Measurements from ENCODE around the gene MINDY4.

DNA sequence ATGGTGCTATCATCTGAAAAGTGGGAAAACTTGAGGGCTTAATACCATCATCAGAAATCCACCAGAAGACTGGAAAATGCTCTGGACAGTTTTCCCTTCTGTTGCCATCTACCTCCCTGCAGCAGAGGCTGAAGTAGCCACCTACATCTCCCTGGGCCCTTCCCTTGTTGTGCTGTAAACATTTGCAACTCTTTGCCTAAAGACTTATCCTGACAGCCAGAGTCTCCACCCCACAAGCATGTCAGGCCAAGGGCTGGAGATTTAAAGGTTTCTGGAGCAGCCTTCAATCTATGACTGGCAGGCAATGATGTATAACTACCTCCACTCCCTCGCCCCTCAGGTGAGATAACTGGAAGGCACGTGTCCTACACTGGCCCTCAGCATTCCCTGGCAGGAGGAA, 49.0 kb upstream of the MINDY4 start:
- TF ChIP-seq ASH2L (IDR thresholded peaks at IDR 0.05; ENCODE audit: borderline replicate concordance, low read depth) (no peak), RAD51 (IDR thresholded peaks at IDR 0.05) (no peak), EZH2 (IDR thresholded peaks at IDR 0.05; ENCODE audit: borderline replicate concordance, control insufficient read depth, low read depth, low read length) (no peak)
- TF ChIP-seq, protein P1, sequence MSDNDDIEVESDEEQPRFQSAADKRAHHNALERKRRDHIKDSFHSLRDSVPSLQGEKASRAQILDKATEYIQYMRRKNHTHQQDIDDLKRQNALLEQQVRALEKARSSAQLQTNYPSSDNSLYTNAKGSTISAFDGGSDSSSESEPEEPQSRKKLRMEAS (IDR thresholded peaks at IDR 0.05; ENCODE audit: low read depth, low read length), result no peak
- TF ChIP-seq, protein P2, sequence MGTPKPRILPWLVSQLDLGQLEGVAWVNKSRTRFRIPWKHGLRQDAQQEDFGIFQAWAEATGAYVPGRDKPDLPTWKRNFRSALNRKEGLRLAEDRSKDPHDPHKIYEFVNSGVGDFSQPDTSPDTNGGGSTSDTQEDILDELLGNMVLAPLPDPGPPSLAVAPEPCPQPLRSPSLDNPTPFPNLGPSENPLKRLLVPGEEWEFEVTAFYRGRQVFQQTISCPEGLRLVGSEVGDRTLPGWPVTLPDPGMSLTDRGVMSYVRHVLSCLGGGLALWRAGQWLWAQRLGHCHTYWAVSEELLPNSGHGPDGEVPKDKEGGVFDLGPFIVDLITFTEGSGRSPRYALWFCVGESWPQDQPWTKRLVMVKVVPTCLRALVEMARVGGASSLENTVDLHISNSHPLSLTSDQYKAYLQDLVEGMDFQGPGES (IDR thresholded peaks at IDR 0.05), result no peak
- TF ChIP-seq, protein P3, sequence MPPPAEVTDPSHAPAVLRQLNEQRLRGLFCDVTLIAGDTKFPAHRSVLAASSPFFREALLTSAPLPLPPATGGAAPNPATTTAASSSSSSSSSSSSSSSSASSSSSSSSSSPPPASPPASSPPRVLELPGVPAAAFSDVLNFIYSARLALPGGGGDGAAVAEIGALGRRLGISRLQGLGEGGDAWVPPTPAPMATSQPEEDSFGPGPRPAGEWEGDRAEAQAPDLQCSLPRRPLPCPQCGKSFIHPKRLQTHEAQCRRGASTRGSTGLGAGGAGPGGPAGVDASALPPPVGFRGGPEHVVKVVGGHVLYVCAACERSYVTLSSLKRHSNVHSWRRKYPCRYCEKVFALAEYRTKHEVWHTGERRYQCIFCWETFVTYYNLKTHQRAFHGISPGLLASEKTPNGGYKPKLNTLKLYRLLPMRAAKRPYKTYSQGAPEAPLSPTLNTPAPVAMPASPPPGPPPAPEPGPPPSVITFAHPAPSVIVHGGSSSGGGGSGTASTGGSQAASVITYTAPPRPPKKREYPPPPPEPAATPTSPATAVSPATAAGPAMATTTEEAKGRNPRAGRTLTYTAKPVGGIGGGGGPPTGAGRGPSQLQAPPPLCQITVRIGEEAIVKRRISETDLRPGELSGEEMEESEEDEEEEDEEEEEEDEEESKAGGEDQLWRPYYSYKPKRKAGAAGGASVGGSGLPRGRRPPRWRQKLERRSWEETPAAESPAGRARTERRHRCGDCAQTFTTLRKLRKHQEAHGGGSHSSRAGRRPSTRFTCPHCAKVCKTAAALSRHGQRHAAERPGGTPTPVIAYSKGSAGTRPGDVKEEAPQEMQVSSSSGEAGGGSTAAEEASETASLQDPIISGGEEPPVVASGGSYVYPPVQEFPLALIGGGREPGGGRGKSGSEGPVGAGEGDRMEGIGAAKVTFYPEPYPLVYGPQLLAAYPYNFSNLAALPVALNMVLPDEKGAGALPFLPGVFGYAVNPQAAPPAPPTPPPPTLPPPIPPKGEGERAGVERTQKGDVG (CRISPR knock-in tag; IDR thresholded peaks at IDR 0.05), result no peak
- TF ChIP-seq, protein P4, sequence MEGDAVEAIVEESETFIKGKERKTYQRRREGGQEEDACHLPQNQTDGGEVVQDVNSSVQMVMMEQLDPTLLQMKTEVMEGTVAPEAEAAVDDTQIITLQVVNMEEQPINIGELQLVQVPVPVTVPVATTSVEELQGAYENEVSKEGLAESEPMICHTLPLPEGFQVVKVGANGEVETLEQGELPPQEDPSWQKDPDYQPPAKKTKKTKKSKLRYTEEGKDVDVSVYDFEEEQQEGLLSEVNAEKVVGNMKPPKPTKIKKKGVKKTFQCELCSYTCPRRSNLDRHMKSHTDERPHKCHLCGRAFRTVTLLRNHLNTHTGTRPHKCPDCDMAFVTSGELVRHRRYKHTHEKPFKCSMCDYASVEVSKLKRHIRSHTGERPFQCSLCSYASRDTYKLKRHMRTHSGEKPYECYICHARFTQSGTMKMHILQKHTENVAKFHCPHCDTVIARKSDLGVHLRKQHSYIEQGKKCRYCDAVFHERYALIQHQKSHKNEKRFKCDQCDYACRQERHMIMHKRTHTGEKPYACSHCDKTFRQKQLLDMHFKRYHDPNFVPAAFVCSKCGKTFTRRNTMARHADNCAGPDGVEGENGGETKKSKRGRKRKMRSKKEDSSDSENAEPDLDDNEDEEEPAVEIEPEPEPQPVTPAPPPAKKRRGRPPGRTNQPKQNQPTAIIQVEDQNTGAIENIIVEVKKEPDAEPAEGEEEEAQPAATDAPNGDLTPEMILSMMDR (IDR thresholded peaks at IDR 0.05 in 2 of 3, conservative IDR thresholded peaks at IDR 0.05 in 1 of 3; ENCODE audit: control insufficient read depth in 2 of 3, extremely low read depth in 1 of 3, insufficient read depth in 1 of 3, low read depth in 3 of 3, low read length in 3 of 3), result no peak
- TF ChIP-seq, protein P5, sequence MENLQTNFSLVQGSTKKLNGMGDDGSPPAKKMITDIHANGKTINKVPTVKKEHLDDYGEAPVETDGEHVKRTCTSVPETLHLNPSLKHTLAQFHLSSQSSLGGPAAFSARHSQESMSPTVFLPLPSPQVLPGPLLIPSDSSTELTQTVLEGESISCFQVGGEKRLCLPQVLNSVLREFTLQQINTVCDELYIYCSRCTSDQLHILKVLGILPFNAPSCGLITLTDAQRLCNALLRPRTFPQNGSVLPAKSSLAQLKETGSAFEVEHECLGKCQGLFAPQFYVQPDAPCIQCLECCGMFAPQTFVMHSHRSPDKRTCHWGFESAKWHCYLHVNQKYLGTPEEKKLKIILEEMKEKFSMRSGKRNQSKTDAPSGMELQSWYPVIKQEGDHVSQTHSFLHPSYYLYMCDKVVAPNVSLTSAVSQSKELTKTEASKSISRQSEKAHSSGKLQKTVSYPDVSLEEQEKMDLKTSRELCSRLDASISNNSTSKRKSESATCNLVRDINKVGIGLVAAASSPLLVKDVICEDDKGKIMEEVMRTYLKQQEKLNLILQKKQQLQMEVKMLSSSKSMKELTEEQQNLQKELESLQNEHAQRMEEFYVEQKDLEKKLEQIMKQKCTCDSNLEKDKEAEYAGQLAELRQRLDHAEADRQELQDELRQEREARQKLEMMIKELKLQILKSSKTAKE (IDR thresholded peaks at IDR 0.05; ENCODE audit: low read depth, poor library complexity, severe bottlenecking), result no peak
